Stimulated activated CD8-positive, alpha-beta memory T cell treated with anti-CD3 and anti-CD28 coated beads, Interleukin-2, amount 100 ng/mL, for 48 hours (primary cell): ENCODE measurements around the gene SERF2.
"Not testable (repeated sequence)": the region's sequence is repeated elsewhere in the genome, so short reads cannot be mapped to it uniquely, and the experiment has no call there.

Experiments
- DNase-seq, 2 donors: peaks; one replicate each; pipeline ENCODE4 v3.0.0-alpha.2; 2020; ENCODE audit warnings: low read depth in 2 of 2

The SERF2 gene

GRCh38 chr15:43791993-43792760, at the start of gene SERF2:
Gene SERF2, plus strand, starts transcription at chr15:43792320. Its CDS starts 57 bp downstream, at chr15:43792377.
- DNase-seq, result peak; percentile 99 to 100

- peak; percentile 87 to 89 for DNase-seq
Observed at GRCh38 chr15:43746245-43746902, 45.7 kb upstream of the SERF2 start, which contains the start of gene PDIA3. Gene PDIA3, plus strand, starts transcription at chr15:43746438. Its CDS starts 102 bp downstream, at chr15:43746540.

DNA sequence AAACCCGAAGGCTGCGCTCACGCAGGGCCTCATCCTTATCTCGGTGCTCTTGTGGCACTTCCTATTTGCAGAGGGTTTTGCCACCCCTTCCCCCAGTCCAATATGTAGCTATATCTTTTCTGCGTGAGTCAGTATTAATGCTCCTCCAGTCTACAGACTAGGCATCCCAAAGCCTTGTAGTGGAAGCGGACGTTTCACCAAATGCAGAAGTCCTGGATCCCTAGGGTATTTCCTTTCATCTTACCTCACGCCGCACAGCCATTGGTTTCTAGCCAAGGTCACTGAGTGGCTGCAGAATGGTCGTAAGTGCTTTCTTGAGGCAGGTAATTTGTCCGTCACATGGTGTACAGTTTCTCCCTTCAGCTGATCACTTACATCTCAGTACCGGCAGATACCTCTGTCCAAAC, 45.2 kb upstream of the SERF2 start:
- not testable (repeated sequence) for DNase-seq

DNA sequence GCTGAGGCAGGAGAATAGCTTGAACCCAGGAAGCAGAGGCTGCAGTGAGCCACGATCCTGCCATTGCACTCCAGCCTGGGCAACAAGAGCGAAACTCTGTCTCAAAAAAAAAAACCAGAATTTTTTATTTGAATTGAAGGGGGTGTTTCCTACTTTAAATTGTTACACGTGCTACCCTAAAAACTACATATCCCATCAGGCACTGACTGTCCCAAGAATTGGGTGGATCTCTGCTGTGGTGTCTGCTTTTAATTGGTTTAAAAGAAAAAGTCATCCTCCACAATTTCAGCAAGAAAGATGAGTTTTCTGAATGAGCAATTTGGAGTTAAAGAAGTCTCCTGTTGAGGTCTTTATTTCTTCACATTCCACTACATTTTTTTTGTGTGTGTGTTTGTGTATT, 43.7 kb upstream of the SERF2 start:
- DNase-seq, result no peak

DNA sequence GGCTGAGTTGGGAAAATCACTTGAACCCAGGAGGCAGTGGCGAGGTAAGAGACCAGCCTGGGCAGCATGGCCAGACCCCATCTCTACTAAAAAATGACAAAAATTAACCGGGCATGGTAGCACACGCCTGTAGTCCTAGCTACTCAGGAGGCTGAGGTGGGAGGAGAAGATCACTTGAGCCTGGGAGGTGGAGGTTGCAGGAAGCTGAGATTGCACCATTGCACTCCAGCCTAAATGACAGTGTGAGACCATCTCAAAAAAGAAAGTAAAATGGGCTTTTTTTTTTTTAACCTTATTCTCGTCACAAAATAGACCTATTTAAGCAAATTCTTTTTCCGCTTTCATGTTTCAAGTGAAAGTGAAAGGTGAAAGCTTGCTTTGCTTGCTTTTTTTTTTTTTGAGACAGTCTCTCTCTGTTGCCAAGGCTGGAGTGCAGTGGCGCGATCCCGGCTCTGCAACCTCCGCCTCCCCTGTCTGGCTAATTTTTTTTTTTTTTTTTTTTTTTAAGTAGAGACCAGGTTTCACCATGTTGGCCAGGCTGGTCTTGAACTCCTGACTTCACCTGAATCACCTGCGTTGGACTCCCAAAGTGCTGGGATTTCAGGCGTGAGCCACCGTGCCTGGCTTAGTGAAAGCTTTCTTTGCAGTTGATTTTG, 42.3 kb upstream of the SERF2 start:
- DNase-seq, result no peak

GRCh38 chr15:43751885-43752284, 40.2 kb upstream of the SERF2 start:
- no peak for DNase-seq

- DNase-seq, result no peak
Observed at GRCh38 chr15:43762824-43763223, 29.3 kb upstream of the SERF2 start.

DNA sequence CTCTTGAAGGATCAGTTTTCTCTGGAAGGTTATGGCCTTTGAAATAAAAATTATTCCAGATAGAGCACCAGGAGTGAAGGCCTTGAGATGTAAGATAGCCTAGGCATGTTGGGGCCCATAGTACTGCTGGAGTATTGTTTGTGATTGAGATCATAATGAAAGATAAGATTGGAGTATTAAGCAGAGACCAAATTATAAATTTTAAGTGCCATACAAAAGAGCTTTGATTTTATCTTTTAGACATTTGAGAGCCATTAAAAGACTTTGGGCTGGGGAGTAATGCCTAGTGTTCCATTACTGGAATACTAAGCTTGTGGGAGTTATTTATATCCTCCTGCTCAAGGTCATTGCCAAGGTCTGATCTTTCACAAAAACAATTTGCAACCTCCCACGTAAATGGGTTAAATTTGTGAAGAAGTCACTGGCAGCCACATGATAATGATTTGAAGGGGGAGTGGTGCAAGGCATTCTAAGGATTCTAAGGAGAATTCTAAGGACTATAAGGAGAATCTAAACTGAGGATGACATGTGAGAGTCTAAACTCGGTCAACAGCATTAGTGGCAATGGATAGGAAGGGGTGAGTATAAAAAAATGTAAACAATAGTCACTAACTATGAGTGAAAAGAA, 28.2 kb upstream of the SERF2 start:
- no peak for DNase-seq

DNA sequence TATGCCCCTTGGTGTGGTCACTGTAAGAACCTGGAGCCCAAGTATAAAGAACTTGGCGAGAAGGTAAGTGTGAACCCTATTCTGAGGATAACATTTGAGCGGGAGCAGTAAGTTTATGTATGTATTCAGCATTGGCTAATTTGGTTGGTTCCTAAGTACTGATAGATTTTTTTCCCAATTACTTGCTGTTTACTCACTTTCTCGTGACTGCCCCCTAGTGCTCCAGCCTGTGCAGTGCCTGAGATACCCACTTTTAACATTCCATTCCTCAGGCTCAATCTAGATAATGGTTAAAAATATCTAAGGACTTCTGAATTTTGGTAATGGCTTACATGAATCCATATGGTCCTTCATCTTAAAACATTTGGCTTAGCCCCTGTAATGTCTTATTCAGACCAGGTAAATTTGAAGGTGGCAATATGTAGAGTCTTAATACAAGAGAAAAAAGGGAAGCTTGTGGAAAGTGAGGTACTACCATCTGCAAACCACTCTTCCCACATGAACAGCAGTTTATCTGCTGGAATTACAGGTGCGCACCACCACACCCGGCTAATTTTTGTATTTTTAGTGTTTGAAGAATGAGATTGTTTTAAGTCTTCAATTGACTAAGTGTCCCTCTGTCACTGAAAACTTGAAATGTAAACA, 22.4 kb upstream of the SERF2 start:
- peak in 1 of 2 donors; percentile 34 for DNase-seq

- no peak for DNase-seq
Observed at GRCh38 chr15:43771816-43772215, 20.3 kb upstream of the SERF2 start.

- no peak for DNase-seq
Observed at GRCh38 chr15:43772624-43773023, 19.5 kb upstream of the SERF2 start.

GRCh38 chr15:43774062-43774461, 18.1 kb upstream of the SERF2 start:
- DNase-seq, result no peak

- no peak for DNase-seq
Observed at GRCh38 chr15:43775411-43775965, 16.6 kb upstream of the SERF2 start.

DNA sequence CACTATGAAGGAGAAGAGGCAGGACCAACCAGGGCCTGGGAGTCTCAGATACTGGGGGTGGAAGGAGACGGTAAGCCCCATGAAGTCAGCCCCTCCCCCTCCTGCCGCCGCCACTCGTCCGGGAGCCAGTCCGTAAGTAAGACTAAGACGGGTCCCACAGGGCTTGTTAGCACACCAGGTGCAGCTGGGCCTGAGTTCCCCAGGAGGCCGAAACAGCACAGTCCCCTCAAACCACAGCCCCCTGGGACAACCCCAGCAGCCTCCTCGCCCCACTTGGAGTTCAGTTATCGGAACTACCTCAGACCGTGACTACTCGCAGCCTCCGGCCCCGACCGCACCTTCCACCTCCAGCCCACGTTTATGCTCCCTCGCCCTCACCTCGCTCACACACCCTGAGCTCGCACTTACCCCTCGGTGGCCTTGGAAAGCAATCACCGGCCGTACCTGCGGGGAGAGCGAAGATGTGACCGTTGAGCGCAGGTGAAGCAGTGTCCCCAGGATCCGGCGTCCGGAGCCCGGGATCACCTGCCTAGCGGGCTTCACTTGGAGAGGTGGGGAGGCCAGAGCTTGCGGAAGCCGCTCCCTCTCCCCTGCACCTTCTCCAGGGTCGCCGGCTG, 15.9 kb upstream of the SERF2 start:
- no peak for DNase-seq

DNA sequence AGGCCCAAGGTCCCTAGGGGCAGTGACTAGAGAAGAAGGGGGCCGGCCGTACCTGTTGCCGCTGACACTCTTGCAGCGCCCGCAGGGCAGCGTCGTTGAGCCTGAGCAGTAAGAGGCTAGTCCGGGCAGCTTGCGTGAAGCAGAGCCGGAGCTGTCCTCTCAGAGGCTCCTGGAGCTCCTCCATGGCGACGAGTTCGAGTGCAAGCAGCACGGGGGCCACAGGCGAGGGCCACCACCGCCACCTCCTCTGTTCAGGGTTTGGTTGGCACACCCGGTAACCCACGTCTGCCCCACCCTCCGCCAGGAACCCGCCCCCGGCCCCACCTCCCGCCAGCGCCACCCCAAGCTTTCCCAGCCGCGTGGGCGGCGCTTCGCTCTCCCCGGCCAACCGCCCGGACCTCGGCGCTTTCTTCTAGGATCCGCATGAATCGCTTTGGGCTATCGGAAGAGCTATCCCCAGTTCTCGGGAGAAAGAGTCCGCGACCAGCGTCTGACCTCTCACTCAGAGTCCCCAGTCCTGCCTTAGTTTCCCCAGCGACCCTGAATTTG, 15.3 kb upstream of the SERF2 start, which contains the start of gene ELL3:
Gene ELL3 (minus strand): TSS at position 249 of the 549 bp plus-strand sequence. CDS start 65 bp downstream, at position 184.
- DNase-seq, result peak; percentile 69 to 74

DNA sequence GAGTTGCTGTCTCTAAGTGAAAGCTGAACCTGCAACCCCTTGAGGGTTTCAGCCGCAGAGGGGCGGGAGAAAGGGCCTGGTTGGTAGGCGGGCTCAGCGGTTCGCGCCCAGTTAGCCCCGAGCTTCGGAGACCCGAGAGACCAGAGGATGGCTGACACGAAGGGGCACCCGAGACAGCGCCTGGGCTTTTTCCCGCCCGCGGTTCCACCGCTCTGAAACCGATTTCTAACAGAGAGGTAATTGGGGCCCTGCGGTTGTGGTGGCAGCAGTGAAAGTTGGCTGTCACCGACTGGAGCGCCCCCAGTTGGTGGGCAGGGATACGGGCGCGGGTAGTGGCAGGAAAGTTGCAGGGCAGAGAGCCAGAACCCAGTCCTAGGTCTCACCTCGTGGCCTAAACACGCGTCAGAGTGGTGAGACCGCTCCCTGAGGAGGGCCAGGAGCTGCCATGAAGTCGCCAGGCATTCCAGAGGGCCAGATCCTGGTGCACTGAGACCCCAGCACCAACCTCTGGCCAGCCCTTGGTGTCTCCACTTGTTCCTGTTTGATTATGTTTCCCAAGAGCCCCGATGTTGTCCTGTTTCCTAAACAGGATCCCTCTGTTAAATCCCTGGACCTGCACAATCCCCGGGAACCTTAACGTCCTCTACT, 14.7 kb upstream of the SERF2 start:
- peak; percentile 80 to 85 for DNase-seq

- DNase-seq, result no peak
Observed at GRCh38 chr15:43779016-43779415, 13.1 kb upstream of the SERF2 start.

DNA sequence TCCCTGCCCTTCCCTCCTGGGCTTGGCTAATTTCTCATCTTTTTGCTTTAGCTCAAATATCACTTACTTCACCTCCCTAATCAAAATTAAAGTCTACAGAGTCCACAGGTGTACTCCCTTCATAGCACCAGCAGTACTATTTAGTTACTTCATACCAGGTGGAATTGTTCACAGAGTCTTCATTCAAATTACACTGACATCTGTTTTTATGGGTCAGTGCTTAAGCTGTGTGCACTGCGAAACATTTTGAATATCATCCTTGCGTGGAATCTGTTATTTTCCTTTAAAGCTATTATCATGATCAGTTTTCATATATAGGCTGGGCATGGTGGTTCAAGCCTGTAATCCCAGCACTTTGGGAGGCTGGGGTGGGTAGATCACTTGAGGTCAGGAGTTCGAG, 2.7 kb upstream of the SERF2 start:
- DNase-seq, result no peak

DNA sequence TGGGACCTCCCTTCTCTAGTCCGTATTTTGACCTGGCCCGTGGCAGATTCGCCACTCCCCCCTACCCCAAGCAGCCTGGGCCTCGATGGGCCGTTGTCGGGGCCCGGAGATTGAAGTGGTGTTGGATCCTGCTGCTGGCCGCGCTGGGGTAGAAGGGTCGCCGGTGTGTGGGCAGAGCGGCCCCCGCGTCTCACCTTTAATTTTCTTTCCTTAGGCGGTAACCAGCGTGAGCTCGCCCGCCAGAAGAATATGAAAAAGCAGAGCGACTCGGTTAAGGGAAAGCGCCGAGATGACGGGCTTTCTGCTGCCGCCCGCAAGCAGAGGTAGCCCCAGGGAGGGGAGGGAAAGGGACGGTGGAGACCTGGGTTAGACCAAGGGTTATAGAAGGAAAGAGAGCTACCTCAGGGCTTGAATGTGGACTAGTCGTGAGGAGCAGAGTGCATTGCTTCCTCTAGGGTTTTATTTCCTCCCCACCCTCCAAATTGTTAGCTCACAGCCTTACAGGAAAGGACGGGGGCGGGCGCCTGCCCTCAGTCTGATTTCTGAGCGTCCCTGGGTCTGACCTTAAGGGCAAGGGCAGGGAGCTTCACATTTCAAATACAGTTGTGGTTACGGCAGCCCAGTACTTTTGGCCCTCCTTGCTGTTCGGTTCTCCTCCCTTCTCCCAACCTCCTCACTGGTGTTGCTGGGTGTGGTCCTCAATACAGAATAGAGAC, 799 bp downstream of the SERF2 start:
- DNase-seq, result peak; percentile 16 to 27
